Measurements from ENCODE around the gene SFSWAP.

GRCh38 chr12:131783915-131784541, 73.1 kb downstream of the SFSWAP start:
- TF ChIP-seq EZH2phosphoT487 (IDR thresholded peaks at IDR 0.05; ENCODE audit: insufficient read depth, low read depth) (no peak), EZH2 (IDR thresholded peaks at IDR 0.05; ENCODE audit: insufficient read depth, poor library complexity, severe bottlenecking) (no peak)

Data from GM23248 (cell line).